NB4 (cell line): ENCODE results near the gene CDH23.

ENCODE experiments used
- DNase-seq: peaks from one replicate; pipeline ENCODE4 v3.0.0; 2010; ENCODE audit warnings: low read depth
- H3K4me3 ChIP-seq: one replicate; pipeline ENCODE4 v1.5.1; 2011; ENCODE audit warnings: mild to moderate bottlenecking, low read depth, low read length, moderate library complexity
- CTCF ChIP-seq: IDR thresholded peaks from one replicate; pipeline ENCODE4 v1.5.1; 2012; ENCODE audit warnings: low read depth, low read length
- MYC ChIP-seq: IDR thresholded peaks from 2 replicates; pipeline ENCODE4 v1.6.1; 2011; ENCODE audit warnings: low read depth, low read length
- POLR2A ChIP-seq: IDR thresholded peaks from 2 replicates; pipeline ENCODE4 v1.6.1; 2011; ENCODE audit warnings: mild to moderate bottlenecking; ENCODE audit not compliant: insufficient read length; ENCODE audit errors: extremely low read depth
- TF ChIP-seq, protein P1 (sequence below): IDR thresholded peaks from 2 replicates; pipeline ENCODE4 v1.6.1; 2011; ENCODE audit warnings: low read depth, low read length

The CDH23 gene

GRCh38 chr10:71825217-71825616 lies 428.5 kb downstream of the CDH23 start:
- DNase-seq: no peak
- H3K4me3 ChIP-seq: no peak overlapping the region
- TF ChIP-seq CTCF (peak; percentile 18), MYC (no peak), POLR2A (no peak)
- TF ChIP-seq, protein P1, sequence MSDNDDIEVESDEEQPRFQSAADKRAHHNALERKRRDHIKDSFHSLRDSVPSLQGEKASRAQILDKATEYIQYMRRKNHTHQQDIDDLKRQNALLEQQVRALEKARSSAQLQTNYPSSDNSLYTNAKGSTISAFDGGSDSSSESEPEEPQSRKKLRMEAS: no peak

DNA sequence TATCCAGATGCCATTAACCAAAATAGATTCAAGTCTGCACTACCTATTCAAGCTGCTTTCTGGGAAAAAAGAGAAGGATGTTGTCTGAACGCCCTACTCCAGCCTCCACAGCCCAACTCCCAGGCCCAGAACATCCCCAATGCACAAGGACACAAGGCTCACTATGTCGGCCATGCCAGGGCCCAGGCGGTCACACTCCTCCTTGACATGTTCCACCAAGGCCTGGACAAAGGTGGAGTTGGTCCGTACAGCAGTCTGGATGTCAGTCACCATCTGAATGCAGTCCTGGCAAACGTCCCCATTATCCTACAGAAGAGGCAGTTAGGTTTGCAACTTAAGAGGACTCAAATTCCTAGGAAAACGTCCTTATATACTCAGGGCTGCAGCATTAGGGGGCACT lies 431.1 kb downstream of the CDH23 start:
- TF ChIP-seq MYC (no peak), CTCF (no peak), POLR2A (no peak)
- TF ChIP-seq, protein P1: no peak
- H3K4me3 ChIP-seq: no peak overlapping the region
- no peak for DNase-seq

DNA sequence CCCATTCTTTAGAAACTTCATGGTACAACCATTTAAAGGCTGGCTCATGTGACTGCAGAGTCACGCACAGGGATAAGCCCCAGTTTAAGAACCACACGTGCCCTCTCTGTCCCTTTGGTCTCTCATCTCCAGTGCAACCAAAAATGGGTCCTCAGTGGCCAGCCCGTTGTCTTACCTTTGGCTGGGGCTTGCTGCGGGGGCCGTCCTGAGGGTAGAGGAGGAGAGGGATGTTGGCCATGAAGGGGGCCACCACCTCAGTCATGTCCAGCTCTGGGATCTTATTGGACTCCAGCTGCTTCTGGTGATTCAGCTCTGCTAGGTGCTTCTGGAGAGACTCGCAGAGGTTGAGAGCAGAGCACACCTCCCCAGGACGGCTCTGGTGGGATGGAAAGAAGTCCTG lies 432.0 kb downstream of the CDH23 start:
- TF ChIP-seq, protein P1: no peak
- TF ChIP-seq POLR2A (no peak), MYC (no peak), CTCF (no peak)
- no peak overlapping the region for H3K4me3 ChIP-seq
- no peak for DNase-seq

- TF ChIP-seq MYC (peak; percentile 48; the same call in 1 of the 2 replicates), CTCF (no peak)
- TF ChIP-seq, protein P1: peak; percentile 36; the same call in 1 of the 2 replicates
- DNase-seq: peak; percentile 85
- H3K4me3 ChIP-seq: no peak overlapping the region
Measured at GRCh38 chr10:71829171-71829570, 432.5 kb downstream of the CDH23 start.

DNA sequence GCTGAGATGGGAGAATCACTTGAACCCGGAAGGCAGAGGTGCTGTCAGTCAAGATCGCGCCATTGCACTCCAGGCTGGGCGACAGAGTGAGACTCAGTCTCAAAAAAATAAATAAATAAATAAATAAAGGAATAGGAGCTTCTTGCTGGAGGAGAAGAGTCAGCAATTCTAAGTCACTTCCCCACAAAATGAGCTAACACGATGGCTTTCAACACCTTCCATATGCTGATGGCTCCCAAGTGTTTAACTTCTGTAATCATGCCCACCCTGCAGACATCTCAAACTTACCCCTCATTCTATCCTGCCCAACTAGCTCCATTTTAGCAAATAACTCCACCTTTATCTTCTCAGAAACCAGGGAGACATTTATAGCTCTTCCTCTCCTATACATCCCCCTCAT lies 433.2 kb downstream of the CDH23 start:
- DNase-seq: no peak
- no peak overlapping the region for H3K4me3 ChIP-seq
- no peak for TF ChIP-seq POLR2A
- TF ChIP-seq CTCF: no peak
- no peak for TF ChIP-seq MYC
- TF ChIP-seq, protein P1: no peak

- DNase-seq: no peak
- H3K4me3 ChIP-seq: no peak overlapping the region
- TF ChIP-seq, protein P1: no peak
- no peak for TF ChIP-seq MYC
- no peak for TF ChIP-seq CTCF
Measured at GRCh38 chr10:71830726-71831125, 434.0 kb downstream of the CDH23 start.
